ENCODE results near the gene GID8.

Gene GID8

DNA sequence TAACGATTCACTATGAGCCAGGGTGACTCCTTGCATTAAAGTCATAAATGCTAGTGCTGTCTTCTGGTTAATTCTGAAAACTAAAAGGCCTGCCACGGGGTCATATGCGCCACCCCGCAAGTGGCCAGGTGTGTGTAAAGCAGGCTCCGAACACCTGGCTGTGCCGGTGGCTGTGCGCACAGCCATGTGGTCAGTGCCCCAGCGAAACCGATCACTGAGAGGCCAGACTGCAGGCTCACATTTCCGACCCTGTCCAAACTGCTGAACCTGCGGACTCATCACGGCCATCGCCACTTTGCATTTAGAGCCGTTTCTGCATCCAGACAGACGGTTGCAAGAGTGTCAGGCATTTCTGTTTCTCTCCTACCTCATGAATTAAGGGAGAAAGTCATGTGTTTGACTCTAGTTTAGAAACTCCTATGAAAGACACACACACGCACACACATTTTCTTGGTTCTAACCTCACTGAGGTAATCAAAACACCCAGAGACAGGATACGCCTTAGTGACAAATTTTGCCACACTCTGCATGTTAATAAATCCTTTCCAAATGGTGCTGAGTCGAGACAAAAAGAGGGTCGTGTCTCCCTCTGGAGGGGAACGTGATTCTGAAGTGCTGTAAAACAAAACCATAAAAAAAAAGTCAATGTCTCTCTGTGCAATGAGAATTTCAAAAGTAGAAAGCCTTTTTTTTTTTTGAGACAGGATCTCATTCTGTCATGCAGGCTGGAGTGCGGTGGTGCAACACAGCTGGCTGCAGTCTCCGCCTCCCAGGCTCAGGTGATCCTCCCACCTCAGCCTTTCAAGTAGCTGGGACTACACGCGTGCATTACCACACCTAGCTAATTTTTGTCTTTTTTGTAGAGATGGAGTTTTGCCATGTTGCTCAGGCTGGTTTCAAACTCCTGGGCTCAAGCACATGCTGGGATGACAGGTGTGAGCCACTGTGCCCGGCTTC lies 45.3 kb upstream of the GID8 start:
- H3K27ac ChIP-seq, result no peak overlapping the region
- TF ChIP-seq, protein P1, sequence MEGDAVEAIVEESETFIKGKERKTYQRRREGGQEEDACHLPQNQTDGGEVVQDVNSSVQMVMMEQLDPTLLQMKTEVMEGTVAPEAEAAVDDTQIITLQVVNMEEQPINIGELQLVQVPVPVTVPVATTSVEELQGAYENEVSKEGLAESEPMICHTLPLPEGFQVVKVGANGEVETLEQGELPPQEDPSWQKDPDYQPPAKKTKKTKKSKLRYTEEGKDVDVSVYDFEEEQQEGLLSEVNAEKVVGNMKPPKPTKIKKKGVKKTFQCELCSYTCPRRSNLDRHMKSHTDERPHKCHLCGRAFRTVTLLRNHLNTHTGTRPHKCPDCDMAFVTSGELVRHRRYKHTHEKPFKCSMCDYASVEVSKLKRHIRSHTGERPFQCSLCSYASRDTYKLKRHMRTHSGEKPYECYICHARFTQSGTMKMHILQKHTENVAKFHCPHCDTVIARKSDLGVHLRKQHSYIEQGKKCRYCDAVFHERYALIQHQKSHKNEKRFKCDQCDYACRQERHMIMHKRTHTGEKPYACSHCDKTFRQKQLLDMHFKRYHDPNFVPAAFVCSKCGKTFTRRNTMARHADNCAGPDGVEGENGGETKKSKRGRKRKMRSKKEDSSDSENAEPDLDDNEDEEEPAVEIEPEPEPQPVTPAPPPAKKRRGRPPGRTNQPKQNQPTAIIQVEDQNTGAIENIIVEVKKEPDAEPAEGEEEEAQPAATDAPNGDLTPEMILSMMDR (conservative IDR thresholded peaks at IDR 0.05), result no peak

DNA sequence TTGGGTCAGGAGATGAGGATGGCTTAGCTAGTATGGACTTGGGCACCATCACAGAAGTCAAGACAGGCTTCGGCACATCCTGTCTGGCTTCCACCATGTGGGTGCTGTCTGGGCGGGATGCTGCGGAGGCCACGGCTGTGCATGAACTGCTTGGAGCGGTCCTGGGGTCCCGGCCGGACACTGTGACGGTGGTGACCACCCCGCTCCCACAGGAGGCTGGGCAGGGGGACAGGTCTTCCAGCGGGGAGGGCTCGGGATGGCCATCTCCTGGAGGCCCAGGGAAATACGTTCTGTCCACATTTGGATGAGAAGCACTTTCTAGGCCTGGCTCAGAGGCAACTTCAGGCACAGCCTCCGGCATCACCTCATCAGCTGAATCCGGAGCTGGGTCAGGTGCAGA lies 44.2 kb upstream of the GID8 start:
- TF ChIP-seq, protein P1 (conservative IDR thresholded peaks at IDR 0.05), result no peak
- no peak overlapping the region for H3K27ac ChIP-seq

DNA sequence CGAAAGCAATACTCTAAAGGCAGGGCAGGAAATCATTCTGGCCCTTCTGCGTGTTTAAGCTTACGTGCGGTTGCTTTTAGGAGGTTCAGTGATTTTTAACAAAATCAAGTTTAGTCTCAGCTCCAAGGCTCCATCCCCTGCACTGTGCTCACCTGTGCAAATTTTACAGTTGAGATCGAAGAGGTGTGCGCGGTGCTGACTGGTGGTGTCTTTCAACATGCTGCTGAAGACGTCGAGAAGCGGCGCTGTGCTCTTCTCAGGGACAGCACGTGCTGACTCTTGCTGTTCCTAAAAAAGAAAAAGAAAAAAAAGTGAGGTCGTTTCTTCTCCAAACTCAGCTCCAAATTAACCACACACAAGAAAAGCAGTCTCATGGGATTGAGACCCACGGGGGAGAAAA lies 43.7 kb upstream of the GID8 start:
- no peak overlapping the region for H3K27ac ChIP-seq
- TF ChIP-seq, protein P1 (conservative IDR thresholded peaks at IDR 0.05), result no peak

DNA sequence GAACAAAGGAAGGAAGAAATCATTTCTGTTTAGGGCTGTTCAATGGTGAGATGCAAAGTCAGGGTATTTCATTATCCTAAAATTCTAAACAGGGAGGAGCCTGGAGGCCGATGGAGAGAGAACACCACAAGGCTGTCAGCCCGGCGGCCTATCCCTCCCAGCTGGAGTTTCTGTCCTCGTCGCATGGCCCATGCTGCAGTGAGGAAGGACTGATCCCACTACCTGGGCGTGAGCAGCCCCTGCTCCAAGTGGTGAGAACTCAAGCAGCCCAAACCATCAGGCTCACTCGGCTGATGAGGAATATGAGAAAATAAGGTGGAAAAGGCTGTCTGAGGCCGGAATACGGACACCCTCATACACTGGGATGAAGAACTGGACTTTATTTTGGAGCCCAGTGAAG lies 42.4 kb upstream of the GID8 start:
- no peak overlapping the region for H3K27ac ChIP-seq
- TF ChIP-seq, protein P1 (conservative IDR thresholded peaks at IDR 0.05), result no peak

DNA sequence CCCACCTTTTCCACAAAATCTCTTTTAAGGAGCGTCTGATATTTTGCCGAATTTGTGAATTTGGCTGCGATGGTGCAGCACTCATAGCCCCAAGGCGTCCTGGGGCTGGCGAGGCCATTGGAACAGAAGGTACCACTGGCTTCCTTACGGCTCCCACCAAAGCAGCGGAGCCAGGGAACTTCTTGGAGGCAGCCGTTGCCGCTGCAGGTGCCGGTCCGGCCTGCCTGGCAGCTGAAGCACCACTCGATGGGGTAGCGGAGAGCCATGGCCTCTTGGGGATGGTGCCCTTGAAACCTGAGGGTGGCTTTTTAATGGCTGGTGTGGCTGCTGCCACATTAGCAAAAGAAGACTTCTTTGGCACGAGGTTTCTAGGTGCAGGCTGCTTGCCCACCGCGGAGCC lies 41.4 kb upstream of the GID8 start:
- TF ChIP-seq, protein P1 (conservative IDR thresholded peaks at IDR 0.05), result no peak

DNA sequence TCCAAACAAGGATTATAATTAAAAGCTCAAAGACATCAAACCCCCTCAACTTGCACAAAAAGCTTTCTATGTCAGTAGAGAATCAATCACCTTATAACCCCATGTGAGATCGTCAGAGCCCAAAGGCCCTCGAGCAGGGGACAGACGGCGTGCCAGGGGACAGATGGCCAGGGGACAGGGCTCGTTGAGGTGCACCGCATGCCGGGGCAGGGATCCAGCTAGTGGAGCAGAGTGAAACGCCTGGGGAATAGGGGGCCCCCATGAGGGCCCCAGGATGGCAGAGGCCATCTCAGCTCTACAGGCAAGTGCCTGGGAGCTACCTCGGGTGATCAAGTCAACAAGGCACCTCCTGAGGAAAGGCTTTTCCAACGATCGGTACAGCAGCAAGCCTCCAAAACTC lies 40.3 kb upstream of the GID8 start:
- TF ChIP-seq, protein P1 (conservative IDR thresholded peaks at IDR 0.05), result no peak
- H3K27ac ChIP-seq, result no peak overlapping the region

More for the DNA sequence above, 41.4 kb upstream of the GID8 start:
- no peak overlapping the region for H3K27ac ChIP-seq

DNA sequence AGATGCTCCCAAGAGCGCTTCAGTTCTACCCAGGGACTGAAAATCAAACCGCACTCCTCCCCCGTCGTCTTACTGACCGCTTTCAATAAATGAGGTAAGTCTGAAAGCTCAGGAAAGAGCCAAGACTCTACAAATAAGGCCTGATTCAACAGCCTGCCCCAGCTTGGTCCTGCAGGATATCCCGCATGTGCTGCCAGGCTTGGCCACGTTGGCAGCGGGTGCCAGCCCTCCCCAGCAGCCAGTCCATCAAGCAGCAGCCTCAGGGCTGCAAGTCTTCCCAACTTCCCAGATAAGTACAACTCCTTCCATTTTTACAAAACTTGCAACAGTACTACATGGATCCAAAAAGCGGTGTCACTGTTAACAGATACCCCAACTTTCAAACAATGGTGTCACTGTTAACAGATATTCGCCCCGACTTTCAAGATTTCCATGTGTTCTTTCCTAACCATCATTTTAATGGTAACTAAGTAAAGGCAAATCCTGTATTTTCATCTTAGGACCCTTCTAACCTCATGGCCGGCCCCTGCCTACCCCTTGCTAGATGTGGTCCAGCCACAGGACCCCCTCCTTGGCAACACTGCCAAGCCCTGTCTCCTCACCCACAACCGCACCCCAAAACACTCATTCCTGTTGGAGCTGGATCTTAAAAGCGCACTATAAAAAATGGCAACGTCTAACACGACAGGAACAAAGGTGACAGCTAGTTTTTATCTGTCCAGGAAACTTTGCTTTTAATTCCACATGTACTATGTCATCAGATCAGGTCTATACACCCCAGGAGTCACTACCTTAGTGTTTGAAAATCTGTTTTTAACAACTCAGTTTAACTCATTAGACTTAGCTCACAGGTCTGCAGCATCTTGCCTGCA lies 39.6 kb upstream of the GID8 start:
- no peak overlapping the region for H3K27ac ChIP-seq
- TF ChIP-seq, protein P1 (conservative IDR thresholded peaks at IDR 0.05), result no peak
